Hepatic stellate cell (primary cell): ENCODE measurements around the gene TRAPPC4.
"Not testable (repeated sequence)": the region's sequence is repeated elsewhere in the genome, so short reads cannot be mapped to it uniquely, and the experiment has no call there.

ENCODE experiments used
- DNase-seq: peaks from one replicate; pipeline ENCODE4 v3.0.0; 2011; ENCODE audit warnings: low spot score

TRAPPC4 gene

GRCh38 chr11:119018074-119018938, at the start of gene TRAPPC4, which contains the start of gene RPS25:
Gene TRAPPC4 (plus strand): TSS chr11:119018766. CDS start chr11:119018796, 30 bp downstream.
Gene RPS25 (minus strand): TSS chr11:119018343. CDS start chr11:119018284, 59 bp downstream.
- peak; percentile 95 for DNase-seq

- not testable (repeated sequence) for DNase-seq
These were observed 49.1 kb upstream of the TRAPPC4 start for GRCh38 chr11:118969508-118969907.

GRCh38 chr11:118971646-118972045, 46.9 kb upstream of the TRAPPC4 start, which contains the start of gene FOXR1:
Gene FOXR1 (plus strand): TSS chr11:118971761. CDS start chr11:118971932, 171 bp downstream.
- DNase-seq: no peak

- DNase-seq: no peak
These were observed 44.6 kb upstream of the TRAPPC4 start for GRCh38 chr11:118973985-118974384.

- DNase-seq: no peak
These were observed 42.5 kb upstream of the TRAPPC4 start for GRCh38 chr11:118975771-118976709.

GRCh38 chr11:118979434-118979833, 39.1 kb upstream of the TRAPPC4 start:
- DNase-seq: no peak

GRCh38 chr11:118980191-118980881, 38.2 kb upstream of the TRAPPC4 start:
- DNase-seq: no peak

GRCh38 chr11:118984337-118984736, 34.2 kb upstream of the TRAPPC4 start:
- not testable (repeated sequence) for DNase-seq

GRCh38 chr11:118984825-118985224, 33.7 kb upstream of the TRAPPC4 start:
- DNase-seq: no peak

GRCh38 chr11:118988280-118988679, 30.3 kb upstream of the TRAPPC4 start:
- DNase-seq: no peak

GRCh38 chr11:118991486-118992038, 27.0 kb upstream of the TRAPPC4 start:
- DNase-seq: not testable (repeated sequence)

GRCh38 chr11:118996926-118997626, 21.5 kb upstream of the TRAPPC4 start:
- peak; percentile 73 for DNase-seq

- peak; percentile 99 for DNase-seq
These were observed 20.8 kb upstream of the TRAPPC4 start, which contains the start of gene CENATAC for GRCh38 chr11:118997627-118998387. Gene CENATAC (plus strand): TSS chr11:118998138. CDS start chr11:118998198, 60 bp downstream.

- DNase-seq: no peak
These were observed 20.2 kb upstream of the TRAPPC4 start for GRCh38 chr11:118998388-118998717.

GRCh38 chr11:118998822-118999221, 19.7 kb upstream of the TRAPPC4 start:
- DNase-seq: peak; percentile 59

GRCh38 chr11:119000906-119001305, 17.7 kb upstream of the TRAPPC4 start:
- DNase-seq: no peak

- DNase-seq: no peak
These were observed 11.9 kb upstream of the TRAPPC4 start for GRCh38 chr11:119006656-119007055.

GRCh38 chr11:119011476-119012053, 7.0 kb upstream of the TRAPPC4 start:
- DNase-seq: no peak

- no peak for DNase-seq
These were observed 5.9 kb upstream of the TRAPPC4 start for GRCh38 chr11:119012629-119013170.
